Activated CD4-positive, alpha-beta T cell treated with anti-CD3 and anti-CD28 coated beads for 36 hours (primary cell): ENCODE results near the gene DNAH17. TPM values are rescaled to one million over a fixed set of nuclear protein-coding genes. Genes with fewer than 3 reads are reported as not detected.

Source experiments
- ATAC-seq: fragments of 200-7000 bp; cut with Tn5 transposase; one replicate; pipeline ENCODE4 v1.10.0; 2021; ENCODE audit warnings: mild to moderate bottlenecking, moderate library complexity
- CTCF ChIA-PET: fragments of 350-600 bp; sonication (Branson Sonifier 250); formaldehyde crosslinking; loops from one replicate; lab custom pipeline; 2021; ENCODE audit warnings: antibody characterized with exemption; lab: Charles Lee
- POLR2A ChIA-PET: fragments of 350-600 bp; sonication (Branson Sonifier 250); formaldehyde crosslinking; loops from one replicate; lab custom pipeline; 2021; ENCODE audit warnings: antibody characterized with exemption, inconsistent platforms; lab: Charles Lee
- DNase-seq: peaks from one replicate; pipeline ENCODE4 v3.0.0-alpha.2; 2020
- H3K27ac Mint-ChIP-seq: one replicate; pipeline ENCODE4 v1.8.0; 2021; ENCODE audit warnings: mixed read lengths
- H3K27me3 Mint-ChIP-seq: one replicate; pipeline ENCODE4 v1.8.0; 2021; ENCODE audit warnings: mixed read lengths
- H3K36me3 Mint-ChIP-seq: one replicate; pipeline ENCODE4 v1.8.0; 2021; ENCODE audit warnings: low read depth, mixed read lengths
- H3K4me1 Mint-ChIP-seq: one replicate; pipeline ENCODE4 v1.8.0; 2021; ENCODE audit warnings: mixed read lengths
- H3K4me3 Mint-ChIP-seq: one replicate; pipeline ENCODE4 v1.8.0; 2021; ENCODE audit warnings: mild to moderate bottlenecking, moderate library complexity, mixed read lengths
- H3K9me3 Mint-ChIP-seq: one replicate; pipeline ENCODE4 v1.8.0; 2021; ENCODE audit warnings: low read depth, mixed read lengths
- intact Hi-C, 2 experiments: fragments of 100-400 bp; cut with DNase I in 1 of 2; cut with micrococcal nuclease in 1 of 2; formaldehyde crosslinking; loops; one replicate each; pipeline versions ENCODE4 v1.14.2 to v1.15.1; 2022 to 2024; cut with DNase I, micrococcal nuclease
- total RNA-seq, 2 experiments: library from RNA; stranded (reverse); gene quantifications; one replicate each; pipeline ENCODE4 v1.2.3, GENCODE V29; 2021

DNAH17 gene
- total RNA-seq, 2 experiments from 2014 or later, result 0.12 to 0.14 TPM

GRCh38 chr17:78384479-78385175 is 192.6 kb downstream of the DNAH17 start:
- intact Hi-C loops, result loop anchor here (1.0 to 5.0 kb wide), 6 partner anchors 28 to 393 kb away; no protein-coding TSS in a partner anchor
- Mint-ChIP-seq H3K9me3 (no peaks in the 10 kb centered on the region), H3K4me3 (peak overlapping the region; percentile 88), H3K27ac (peak overlapping the region; percentile 98), H3K27me3 (no peaks in the 10 kb centered on the region), H3K4me1 (peaks cover 93% of the 10 kb centered on the region), H3K36me3 (peaks cover 58% of the 10 kb centered on the region)
- POLR2A ChIA-PET, result interaction anchor here (1.2 to 4.1 kb wide), 5 partner anchors 19 to 37 kb away, joined by 4 to 64 read pairs (median 5); partner anchors contain the start of gene SOCS3
- CTCF ChIA-PET, result interaction anchor here (0.8 to 1.5 kb wide), 4 partner anchors 11 to 36 kb away, joined by 3 to 7 read pairs (median 6); no protein-coding TSS in a partner anchor
- ATAC-seq, result peak; percentile 0
- DNase-seq, result peak; percentile 48

GRCh38 chr17:78383725-78384471 is 193.3 kb downstream of the DNAH17 start:
- Mint-ChIP-seq H3K4me1 (peaks cover 89% of the 10 kb centered on the region), H3K4me3 (peak overlapping the region; percentile 88), H3K36me3 (peaks cover 62% of the 10 kb centered on the region), H3K27me3 (no peaks in the 10 kb centered on the region), H3K27ac (peak overlapping the region; percentile 98), H3K9me3 (no peaks in the 10 kb centered on the region)
- ChIA-PET CTCF (interaction anchor here (0.8 to 1.8 kb wide), 5 partner anchors 10 to 35 kb away, joined by 3 to 7 read pairs (median 5); no protein-coding TSS in a partner anchor), POLR2A (interaction anchor here (1.2 to 4.1 kb wide), 5 partner anchors 19 to 38 kb away, joined by 4 to 64 read pairs (median 5); partner anchors contain the start of gene SOCS3)
- ATAC-seq (peak; percentile 42), DNase-seq (peak; percentile 86)
- intact Hi-C loops, result loop anchor here (1.0 to 5.0 kb wide), 6 partner anchors 28 to 393 kb away; no protein-coding TSS in a partner anchor

GRCh38 chr17:78381601-78382232 is 195.5 kb downstream of the DNAH17 start:
- peaks cover 83% of the 10 kb centered on the region for H3K4me1 Mint-ChIP-seq
- H3K4me3 Mint-ChIP-seq, result peak overlapping the region; percentile 88
- CTCF ChIA-PET, result interaction anchor here (0.6 to 1.9 kb wide), 13 partner anchors 9 to 366 kb away, joined by 3 to 8 read pairs (median 3); no protein-coding TSS in a partner anchor
- ATAC-seq (peak; percentile 53), DNase-seq (peak; percentile 78)
- H3K27me3 Mint-ChIP-seq, result no peaks in the 10 kb centered on the region
- H3K27ac Mint-ChIP-seq, result peak overlapping the region; percentile 94
- H3K9me3 Mint-ChIP-seq, result no peaks in the 10 kb centered on the region
- H3K36me3 Mint-ChIP-seq, result peaks cover 48% of the 10 kb centered on the region
- POLR2A ChIA-PET, result interaction anchor here (0.7 to 4.1 kb wide), 6 partner anchors 22 to 402 kb away, joined by 3 to 64 read pairs (median 5); partner anchors contain the start of gene SOCS3
- intact Hi-C loops, result loop anchor here (1.0 to 5.0 kb wide), 6 partner anchors 21 to 396 kb away; partner anchors contain the start of gene SOCS3 (in 1 of the 2)

GRCh38 chr17:78380370-78380769 is 196.8 kb downstream of the DNAH17 start:
- POLR2A ChIA-PET, result no interaction called here
- DNase-seq (no peak), ATAC-seq (no peak)
- Mint-ChIP-seq H3K9me3 (no peaks in the 10 kb centered on the region), H3K27ac (peak overlapping the region; percentile 94), H3K27me3 (no peaks in the 10 kb centered on the region), H3K4me1 (peaks cover 78% of the 10 kb centered on the region), H3K36me3 (peaks cover 43% of the 10 kb centered on the region), H3K4me3 (peak overlapping the region; percentile 88)
- intact Hi-C loops, result loop anchor here (5.0 kb wide), 4 partner anchors 337 to 397 kb away; no protein-coding TSS in a partner anchor
- CTCF ChIA-PET, result interaction anchor here (1.3 to 1.9 kb wide), 2 partner anchors 12 to 37 kb away, joined by 3 to 8 read pairs; no protein-coding TSS in a partner anchor

GRCh38 chr17:78379131-78379491 is 198.1 kb downstream of the DNAH17 start:
- Mint-ChIP-seq H3K4me1 (peaks cover 68% of the 10 kb centered on the region), H3K36me3 (peaks cover 37% of the 10 kb centered on the region), H3K9me3 (no peaks in the 10 kb centered on the region), H3K27ac (peak overlapping the region; percentile 94), H3K4me3 (peak overlapping the region; percentile 88), H3K27me3 (no peaks in the 10 kb centered on the region)
- CTCF ChIA-PET, result interaction anchor here (0.7 to 1.3 kb wide), 3 partner anchors 29 to 35 kb away, joined by 3 to 5 read pairs (median 3); no protein-coding TSS in a partner anchor
- DNase-seq (no peak), ATAC-seq (no peak)
- intact Hi-C loops, result no loop called here
- POLR2A ChIA-PET, result interaction anchor here (0.6 to 0.8 kb wide), 2 partner anchors 12 to 369 kb away, joined by 3 to 4 read pairs; no protein-coding TSS in a partner anchor

GRCh38 chr17:78378225-78379130 is 198.7 kb downstream of the DNAH17 start, which contains the start of gene PGS1:
Gene PGS1, plus strand, starts transcription at chr17:78378649. Its CDS starts 17 bp downstream, at chr17:78378666.
- Mint-ChIP-seq H3K27ac (peak within 1 kb of the TSS; percentile 94), H3K36me3 (peaks cover 31% of the 10 kb centered on the region), H3K4me3 (peak within 1 kb of the TSS; percentile 88), H3K27me3 (no peaks in the 10 kb centered on the region), H3K4me1 (peaks cover 62% of the 10 kb centered on the region), H3K9me3 (no peaks in the 10 kb centered on the region)
- DNase-seq (peak; percentile 91), ATAC-seq (peak; percentile 9)
- CTCF ChIA-PET, result interaction anchor here (0.6 to 1.2 kb wide), 4 partner anchors 33 to 1761 kb away, joined by 3 read pairs; no protein-coding TSS in a partner anchor
- intact Hi-C loops, result loop anchor here in 1 of 2 experiments (1.0 kb wide), 1 partner anchor 18 kb away; the partner anchor contains the start of gene SOCS3
- POLR2A ChIA-PET, result interaction anchor here (0.6 to 1.5 kb wide), 3 partner anchors 12 to 62 kb away, joined by 3 to 4 read pairs (median 4); no protein-coding TSS in a partner anchor

- ATAC-seq (no peak), DNase-seq (no peak)
- Mint-ChIP-seq H3K9me3 (no peaks in the 10 kb centered on the region), H3K27ac (peak overlapping the region; percentile 71), H3K27me3 (no peaks in the 10 kb centered on the region), H3K4me3 (peak overlapping the region; percentile 88), H3K4me1 (peaks cover 56% of the 10 kb centered on the region), H3K36me3 (peaks cover 27% of the 10 kb centered on the region)
- intact Hi-C loops, result loop anchor here (1.0 kb wide), 1 partner anchor 18 kb away; the partner anchor contains the start of gene SOCS3 (in 2 of the 2)
- POLR2A ChIA-PET, result interaction anchor here (0.6 to 1.5 kb wide), 5 partner anchors 17 to 1602 kb away, joined by 3 to 5 read pairs (median 4); partner anchors contain the start of gene SOCS3
- CTCF ChIA-PET, result interaction anchor here (0.6 to 2.1 kb wide), 6 partner anchors 10 to 1762 kb away, joined by 3 to 6 read pairs (median 3); no protein-coding TSS in a partner anchor
Observed at GRCh38 chr17:78377858-78378224, 199.4 kb downstream of the DNAH17 start.

- intact Hi-C loops, result no loop called here
- no peak overlapping the region for H3K27ac Mint-ChIP-seq
- H3K4me1 Mint-ChIP-seq, result peaks cover 39% of the 10 kb centered on the region
- DNase-seq (no peak), ATAC-seq (no peak)
- no peaks in the 10 kb centered on the region for H3K27me3 Mint-ChIP-seq
- ChIA-PET CTCF (interaction anchor here (0.6 to 2.1 kb wide), 7 partner anchors 8 to 393 kb away, joined by 3 to 6 read pairs (median 4); no protein-coding TSS in a partner anchor), POLR2A (no interaction called here)
- peaks cover 16% of the 10 kb centered on the region for H3K36me3 Mint-ChIP-seq
- no peaks in the 10 kb centered on the region for H3K9me3 Mint-ChIP-seq
- no peak overlapping the region for H3K4me3 Mint-ChIP-seq
Observed at GRCh38 chr17:78376161-78376560, 201.0 kb downstream of the DNAH17 start.

- Mint-ChIP-seq H3K4me3 (no peak overlapping the region), H3K4me1 (peaks cover 33% of the 10 kb centered on the region), H3K36me3 (peaks cover 11% of the 10 kb centered on the region), H3K27me3 (no peaks in the 10 kb centered on the region), H3K9me3 (no peaks in the 10 kb centered on the region), H3K27ac (no peak overlapping the region)
- POLR2A ChIA-PET, result no interaction called here
- no peak for DNase-seq
- no peak for ATAC-seq
- CTCF ChIA-PET, result interaction anchor here (0.6 to 2.1 kb wide), 8 partner anchors 11 to 147 kb away, joined by 3 to 6 read pairs (median 4); no protein-coding TSS in a partner anchor
- intact Hi-C loops, result no loop called here
Observed at GRCh38 chr17:78375401-78376151, 201.6 kb downstream of the DNAH17 start.
